HepG2 (cell line): Measurements from ENCODE around the gene PPP6R2. TPM values are rescaled to one million over a fixed set of nuclear protein-coding genes. Genes with fewer than 3 reads are reported as not detected.

Experiments used
- ATAC-seq: fragments of 200-7000 bp; cut with Tn5 transposase; 3 replicates; pipeline ENCODE4 v1.9.1; 2020; ENCODE audit warnings: mild to moderate bottlenecking, moderate library complexity
- BruUV-seq: library from RNA; stranded (reverse); fragments of 400-500 nt; replicated peaks from 2 replicates; lab custom pipeline; 2021; lab: Mats Ljungman, UMichigan
- CTCF ChIA-PET: fragments of 300-600 bp; formaldehyde crosslinking; extraction: SDS; loops from one replicate; lab custom pipeline; 2021; ENCODE audit warnings: low total read pairs, inconsistent platforms, low intra/inter-chr PET ratio; lab: Yijun Ruan, JAX
- POLR2A ChIA-PET: fragments of 350-600 bp; sonication (Branson Sonifier 250); formaldehyde crosslinking; loops from one replicate; lab custom pipeline; 2020; ENCODE audit warnings: antibody characterized with exemption, inconsistent platforms; lab: Yijun Ruan, JAX
- DNase-seq: peaks from one replicate; pipeline ENCODE4 v3.0.0-alpha.2; 2015; ENCODE audit warnings: low spot score
- FAIRE-seq: peaks from 3 replicates; lab custom pipeline; 2011; peaks lifted over from hg19 to GRCh38; lab: Jason Lieb, UNC
- H2AFZ ChIP-seq: one replicate; pipeline ENCODE4 v1.6.1; 2011; ENCODE audit warnings: low read length, inconsistent platforms
- H3K27ac ChIP-seq: fragments of 300-600 bp; 3 replicates; pipeline ENCODE4 v1.8.0; 2011; ENCODE audit warnings: mixed run types, mild to moderate bottlenecking, mixed read lengths, low read length, inconsistent platforms; ENCODE audit not compliant: insufficient read depth; ENCODE audit errors: extremely low read length
- H3K27me3 ChIP-seq, 2 experiments: fragments of 200-600 bp in 1 of 2; 2 replicates in 1 of 2; 3 replicates in 1 of 2; pipeline versions ENCODE4 v1.6.0 to v1.8.0; 2011; ENCODE audit warnings: low read length in 2 of 2, mild to moderate bottlenecking in 2 of 2, moderate library complexity in 2 of 2, inconsistent platforms in 1 of 2; ENCODE audit not compliant: insufficient read depth in 2 of 2, control insufficient read depth in 1 of 2
- H3K36me3 ChIP-seq, 2 experiments: fragments of 200-600 bp in 1 of 2; replicated peaks in 1 of 2; 2 replicates in 1 of 2; 3 replicates in 1 of 2; pipeline versions ENCODE4 v1.5.1 to v1.8.0; 2011; ENCODE audit warnings: low read length in 2 of 2, inconsistent platforms in 1 of 2; ENCODE audit not compliant: insufficient read depth in 2 of 2, control insufficient read depth in 1 of 2
- H3K4me1 ChIP-seq: 2 replicates; pipeline ENCODE4 v1.5.1; 2012; ENCODE audit warnings: low read length, inconsistent platforms; ENCODE audit not compliant: insufficient read depth
- H3K4me2 ChIP-seq: 2 replicates; pipeline ENCODE4 v1.6.0; 2011; ENCODE audit warnings: low read depth, low read length, inconsistent platforms
- H3K4me3 ChIP-seq, 3 experiments: fragments of 200-600 bp in 1 of 3; sonication (generic), shearing (Covaris generic) in 1 of 3; replicated peaks in 1 of 3; 2 replicates each; pipeline ENCODE4 v1.5.1; 2011 to 2016; ENCODE audit warnings: low read length in 3 of 3, inconsistent platforms in 2 of 3, low read depth in 2 of 3, mild to moderate bottlenecking in 2 of 3, control low read depth in 1 of 3, mixed read lengths in 1 of 3; ENCODE audit not compliant: insufficient read depth in 1 of 3
- H3K79me2 ChIP-seq: one replicate; pipeline ENCODE4 v1.6.1; 2011; ENCODE audit warnings: low read length, inconsistent platforms; ENCODE audit not compliant: insufficient read depth
- H3K9ac ChIP-seq: 2 replicates; pipeline ENCODE4 v1.6.0; 2011; ENCODE audit warnings: mild to moderate bottlenecking, low read depth, low read length, inconsistent platforms; ENCODE audit not compliant: insufficient read depth
- H3K9me3 ChIP-seq: 2 replicates; pipeline ENCODE4 v1.5.1; 2012; ENCODE audit warnings: mild to moderate bottlenecking, low read length
- H4K20me1 ChIP-seq: 2 replicates; pipeline ENCODE4 v1.6.0; 2011; ENCODE audit warnings: inconsistent platforms, mild to moderate bottlenecking, low read length, moderate library complexity; ENCODE audit not compliant: insufficient read depth
- CCAR2 ChIP-seq: fragments of 200-400 bp; formaldehyde crosslinking; optimal IDR thresholded peaks from 2 replicates; pipeline ENCODE3; 2018; ENCODE audit warnings: low read depth, mild to moderate bottlenecking, low read length, moderate library complexity
- ETV6 ChIP-seq: sonication (generic); formaldehyde crosslinking; conservative IDR thresholded peaks from 2 replicates; pipeline ENCODE4 v1.4.0; 2020; ENCODE audit warnings: missing genetic modification reagents
- FOXO1 ChIP-seq: sonication (generic); formaldehyde crosslinking; IDR thresholded peaks from 2 replicates; pipeline ENCODE4 v1.4.0; 2020; ENCODE audit warnings: missing genetic modification reagents
- KLF6 ChIP-seq: IDR thresholded peaks from 2 replicates; pipeline ENCODE4 v1.8.0; 2016; ENCODE audit warnings: missing biosample characterization, missing genetic modification reagents
- MATR3 ChIP-seq: sonication (generic); formaldehyde crosslinking; IDR thresholded peaks from 2 replicates; pipeline ENCODE4 v1.4.0; 2020; ENCODE audit warnings: missing genetic modification reagents
- NBN ChIP-seq: fragments of 450-650 bp; conservative IDR thresholded peaks from 2 replicates; pipeline ENCODE4 v1.6.1; 2017
- ZBTB21 ChIP-seq: sonication (generic); formaldehyde crosslinking; IDR thresholded peaks from 2 replicates; pipeline ENCODE4 v1.4.0; 2020; ENCODE audit warnings: missing genetic modification reagents
- ZNF546 ChIP-seq: sonication (generic); formaldehyde crosslinking; conservative IDR thresholded peaks from 2 replicates; pipeline ENCODE4 v1.8.1; 2023; ENCODE audit warnings: mild to moderate bottlenecking, missing genetic modification reagents
- ZNF556 ChIP-seq: sonication (generic); formaldehyde crosslinking; IDR thresholded peaks from 2 replicates; pipeline ENCODE4 v1.4.0; 2020; ENCODE audit warnings: mild to moderate bottlenecking, missing genetic modification reagents, borderline replicate concordance
- ZNF557 ChIP-seq: sonication (generic); formaldehyde crosslinking; IDR thresholded peaks from 2 replicates; pipeline ENCODE4 v1.4.0; 2020; ENCODE audit warnings: missing genetic modification reagents
- ZNF768 ChIP-seq: sonication (generic); formaldehyde crosslinking; IDR thresholded peaks from 2 replicates; pipeline ENCODE4 v1.4.0; 2020; ENCODE audit warnings: missing genetic modification reagents
- ZNF879 ChIP-seq: sonication (generic); formaldehyde crosslinking; IDR thresholded peaks from 2 replicates; pipeline ENCODE4 v1.8.1; 2023; ENCODE audit warnings: missing genetic modification reagents
- WGBS: methylation state at CpG from one replicate; pipeline ENCODE4 v1.1.6; 2017; ENCODE audit warnings: low lambda C conversion rate; 5-methylcytosine and 5-hydroxymethylcytosine counted together
- in situ Hi-C: cut with HindIII; loops from 2 replicates; pipeline ENCODE4 v1.10.0; 2017; ENCODE audit warnings: low pct_unique_long_range_greater_than_20kb; ENCODE audit not compliant: extremely low pct_ligation_motif_present
- intact Hi-C: fragments of 100-400 bp; cut with micrococcal nuclease; formaldehyde crosslinking; loops from one replicate; pipeline ENCODE4 v1.10.0; 2022; ENCODE audit not compliant: unreplicated experiment
- polyA plus RNA-seq, 8 experiments: library from polyadenylated mRNA; depleted of rRNA in 3 of 8; stranded (reverse) in 7 of 8; unstranded in 1 of 8; fragments of >200 nt; fragmentation: Illumina TruSeq in 4 of 8; extraction: Trizol in 4 of 8; gene quantifications; 2 replicates each; pipeline versions ENCODE4 v1.2.1 to v1.2.3, GENCODE V29; 2011 to 2016; ENCODE audit warnings: low read depth in 4 of 8, missing spikeins in 1 of 8, mixed read lengths in 1 of 8; ENCODE audit not compliant: insufficient read depth in 1 of 8
- total RNA-seq, 5 experiments: library from RNA; depleted of rRNA; stranded (reverse); fragments of >200 nt; fragmentation: Illumina TruSeq; extraction: Trizol; gene quantifications; 2 replicates each; pipeline ENCODE4 v1.2.3, GENCODE V29; 2016; ENCODE audit warnings: low read depth in 1 of 5
- TF ChIP-seq, protein P1 (sequence below): sonication (generic); formaldehyde crosslinking; conservative IDR thresholded peaks from 2 replicates; pipeline ENCODE4 v1.5.0; 2020; ENCODE audit warnings: missing genetic modification reagents
- TF ChIP-seq, protein P2 (sequence below): sonication (generic); formaldehyde crosslinking; IDR thresholded peaks from 2 replicates; pipeline ENCODE4 v1.9.0; 2022; ENCODE audit warnings: missing genetic modification reagents, mild to moderate bottlenecking, borderline replicate concordance
- TF ChIP-seq, protein P3 (sequence below), 2 experiments: sonication (generic) in 1 of 2; formaldehyde crosslinking in 1 of 2; IDR thresholded peaks; 2 replicates each; pipeline versions ENCODE4 v1.4.0 to v1.6.1; 2016 to 2020; ENCODE audit warnings: borderline replicate concordance in 1 of 2, low read depth in 1 of 2, mild to moderate bottlenecking in 1 of 2, missing genetic modification reagents in 1 of 2
- TF ChIP-seq, protein P4 (sequence below): sonication (generic); formaldehyde crosslinking; IDR thresholded peaks from 2 replicates; pipeline ENCODE4 v1.5.1; 2020; ENCODE audit warnings: mild to moderate bottlenecking, missing genetic modification reagents, moderate library complexity

The PPP6R2 gene
- total and polyA plus RNA-seq, 2 of the 13 experiments (the other 11 are each of a cell fraction or from before 2014, with no cell fraction given), result 55.0 to 102 TPM

DNA sequence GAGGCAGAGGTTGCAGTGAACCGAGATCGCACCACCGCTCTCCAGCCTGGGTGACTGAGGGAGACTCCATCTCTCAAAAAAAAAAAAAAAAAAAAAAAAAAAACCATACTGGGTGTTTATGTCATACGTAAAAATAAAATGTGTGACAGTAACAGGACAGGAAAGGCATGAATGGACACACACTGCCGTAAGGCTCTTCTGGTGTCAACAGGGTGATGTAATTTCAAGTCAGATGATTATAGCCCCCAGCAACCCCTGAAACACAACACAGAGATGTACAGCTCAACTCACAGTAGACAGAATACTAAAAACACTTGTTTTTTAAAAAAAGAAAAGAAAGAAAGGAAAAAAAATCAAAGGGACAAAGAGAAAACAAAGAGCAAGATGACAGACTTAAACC lies 109.5 kb downstream of the PPP6R2 start:
- H2AFZ ChIP-seq, result no peak overlapping the region
- no TSS peak for BruUV-seq
- H3K9ac ChIP-seq, result no peak overlapping the region
- H3K27ac ChIP-seq, result no peak overlapping the region
- no peaks in the 10 kb centered on the region for H4K20me1 ChIP-seq
- H3K4me2 ChIP-seq, result no peak overlapping the region
- no peak overlapping the region for H3K4me3 ChIP-seq
- H3K27me3 ChIP-seq, result no peaks in the 10 kb centered on the region
- no peaks in the 10 kb centered on the region for H3K79me2 ChIP-seq
- no peaks in the 10 kb centered on the region for H3K4me1 ChIP-seq
- CTCF ChIA-PET, result no interaction called here
- FAIRE-seq, result no peak
- WGBS, result 98% methylated on average over 5 of the region's 5 CpGs
- DNase-seq, result no peak
- no peaks in the 10 kb centered on the region for H3K9me3 ChIP-seq
- TF ChIP-seq, protein P1, sequence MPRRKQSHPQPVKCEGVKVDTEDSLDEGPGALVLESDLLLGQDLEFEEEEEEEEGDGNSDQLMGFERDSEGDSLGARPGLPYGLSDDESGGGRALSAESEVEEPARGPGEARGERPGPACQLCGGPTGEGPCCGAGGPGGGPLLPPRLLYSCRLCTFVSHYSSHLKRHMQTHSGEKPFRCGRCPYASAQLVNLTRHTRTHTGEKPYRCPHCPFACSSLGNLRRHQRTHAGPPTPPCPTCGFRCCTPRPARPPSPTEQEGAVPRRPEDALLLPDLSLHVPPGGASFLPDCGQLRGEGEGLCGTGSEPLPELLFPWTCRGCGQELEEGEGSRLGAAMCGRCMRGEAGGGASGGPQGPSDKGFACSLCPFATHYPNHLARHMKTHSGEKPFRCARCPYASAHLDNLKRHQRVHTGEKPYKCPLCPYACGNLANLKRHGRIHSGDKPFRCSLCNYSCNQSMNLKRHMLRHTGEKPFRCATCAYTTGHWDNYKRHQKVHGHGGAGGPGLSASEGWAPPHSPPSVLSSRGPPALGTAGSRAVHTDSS (CRISPR knock-in tag), result no peak
- no peak for TF ChIP-seq KLF6
- TF ChIP-seq NBN, result no peak
- TF ChIP-seq CCAR2, result no peak
- TF ChIP-seq, protein P2, sequence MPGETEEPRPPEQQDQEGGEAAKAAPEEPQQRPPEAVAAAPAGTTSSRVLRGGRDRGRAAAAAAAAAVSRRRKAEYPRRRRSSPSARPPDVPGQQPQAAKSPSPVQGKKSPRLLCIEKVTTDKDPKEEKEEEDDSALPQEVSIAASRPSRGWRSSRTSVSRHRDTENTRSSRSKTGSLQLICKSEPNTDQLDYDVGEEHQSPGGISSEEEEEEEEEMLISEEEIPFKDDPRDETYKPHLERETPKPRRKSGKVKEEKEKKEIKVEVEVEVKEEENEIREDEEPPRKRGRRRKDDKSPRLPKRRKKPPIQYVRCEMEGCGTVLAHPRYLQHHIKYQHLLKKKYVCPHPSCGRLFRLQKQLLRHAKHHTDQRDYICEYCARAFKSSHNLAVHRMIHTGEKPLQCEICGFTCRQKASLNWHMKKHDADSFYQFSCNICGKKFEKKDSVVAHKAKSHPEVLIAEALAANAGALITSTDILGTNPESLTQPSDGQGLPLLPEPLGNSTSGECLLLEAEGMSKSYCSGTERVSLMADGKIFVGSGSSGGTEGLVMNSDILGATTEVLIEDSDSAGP (CRISPR knock-in tag), result no peak
- TF ChIP-seq ZNF879 (CRISPR knock-in tag), result no peak
- TF ChIP-seq ETV6 (CRISPR knock-in tag), result no peak
- TF ChIP-seq ZBTB21, result no peak
- no peak for TF ChIP-seq ZNF557 (CRISPR knock-in tag)
- no peak for TF ChIP-seq MATR3 (CRISPR knock-in tag)
- no peak for TF ChIP-seq ZNF556 (CRISPR knock-in tag)
- TF ChIP-seq FOXO1 (CRISPR knock-in tag), result no peak
- no peak for TF ChIP-seq ZNF546 (CRISPR knock-in tag)
- TF ChIP-seq, protein P3, sequence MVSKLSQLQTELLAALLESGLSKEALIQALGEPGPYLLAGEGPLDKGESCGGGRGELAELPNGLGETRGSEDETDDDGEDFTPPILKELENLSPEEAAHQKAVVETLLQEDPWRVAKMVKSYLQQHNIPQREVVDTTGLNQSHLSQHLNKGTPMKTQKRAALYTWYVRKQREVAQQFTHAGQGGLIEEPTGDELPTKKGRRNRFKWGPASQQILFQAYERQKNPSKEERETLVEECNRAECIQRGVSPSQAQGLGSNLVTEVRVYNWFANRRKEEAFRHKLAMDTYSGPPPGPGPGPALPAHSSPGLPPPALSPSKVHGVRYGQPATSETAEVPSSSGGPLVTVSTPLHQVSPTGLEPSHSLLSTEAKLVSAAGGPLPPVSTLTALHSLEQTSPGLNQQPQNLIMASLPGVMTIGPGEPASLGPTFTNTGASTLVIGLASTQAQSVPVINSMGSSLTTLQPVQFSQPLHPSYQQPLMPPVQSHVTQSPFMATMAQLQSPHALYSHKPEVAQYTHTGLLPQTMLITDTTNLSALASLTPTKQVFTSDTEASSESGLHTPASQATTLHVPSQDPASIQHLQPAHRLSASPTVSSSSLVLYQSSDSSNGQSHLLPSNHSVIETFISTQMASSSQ (IDR thresholded peaks at IDR 0.05; ENCODE audit: low read depth), result no peak
- TF ChIP-seq, protein P3 (CRISPR knock-in tag; IDR thresholded peaks at IDR 0.05; ENCODE audit: borderline replicate concordance), result no peak
- no peak for TF ChIP-seq ZNF768 (CRISPR knock-in tag)
- TF ChIP-seq, protein P4, sequence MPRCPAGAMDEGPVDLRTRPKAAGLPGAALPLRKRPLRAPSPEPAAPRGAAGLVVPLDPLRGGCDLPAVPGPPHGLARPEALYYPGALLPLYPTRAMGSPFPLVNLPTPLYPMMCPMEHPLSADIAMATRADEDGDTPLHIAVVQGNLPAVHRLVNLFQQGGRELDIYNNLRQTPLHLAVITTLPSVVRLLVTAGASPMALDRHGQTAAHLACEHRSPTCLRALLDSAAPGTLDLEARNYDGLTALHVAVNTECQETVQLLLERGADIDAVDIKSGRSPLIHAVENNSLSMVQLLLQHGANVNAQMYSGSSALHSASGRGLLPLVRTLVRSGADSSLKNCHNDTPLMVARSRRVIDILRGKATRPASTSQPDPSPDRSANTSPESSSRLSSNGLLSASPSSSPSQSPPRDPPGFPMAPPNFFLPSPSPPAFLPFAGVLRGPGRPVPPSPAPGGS (CRISPR knock-in tag), result no peak
- TF ChIP-seq, all 625 proteins: peak for 0
- POLR2A ChIA-PET, result interaction anchor here (1.3 kb wide), 1 partner anchor 73 kb away, joined by 3 read pairs; the partner anchor contains the start of gene SCO2
- no peak for ATAC-seq
- peaks cover 24 to 51% of the 10 kb centered on the region in 2 experiments; a peak in 4 of 5 replicates for H3K36me3 ChIP-seq
- in situ Hi-C loops (no loop called here), intact Hi-C loops (no loop called here)
